Stimulated activated CD4-positive, alpha-beta T cell treated with anti-CD3 and anti-CD28 coated beads, TNF-alpha, amount 100 ng/mL, for 24 hours (primary cell): ENCODE results near the gene EXOC6B.

Source experiments
- DNase-seq, 3 experiments: peaks; one replicate each; pipeline ENCODE4 v3.0.0-alpha.2; 2020; ENCODE audit warnings: low read depth in 3 of 3

EXOC6B gene

GRCh38 chr2:72146347-72147302 is 679.2 kb downstream of the EXOC6B start:
- no peak for DNase-seq

- no peak for DNase-seq
Observed at GRCh38 chr2:72145658-72146329, 680.0 kb downstream of the EXOC6B start.

- DNase-seq, result no peak
Observed at GRCh38 chr2:72145289-72145657, 680.6 kb downstream of the EXOC6B start.

- no peak for DNase-seq
Observed at GRCh38 chr2:72144632-72145288, 681.1 kb downstream of the EXOC6B start.

- DNase-seq, result no peak
Observed at GRCh38 chr2:72144274-72144631, 681.6 kb downstream of the EXOC6B start.

- DNase-seq, result no peak
Observed at GRCh38 chr2:72143441-72144273, 682.2 kb downstream of the EXOC6B start.

GRCh38 chr2:72142570-72143440 is 683.0 kb downstream of the EXOC6B start:
- DNase-seq, result no peak

GRCh38 chr2:72141881-72142451 is 683.9 kb downstream of the EXOC6B start:
- no peak for DNase-seq

GRCh38 chr2:72141032-72141645 is 684.7 kb downstream of the EXOC6B start:
- DNase-seq, result no peak

- no peak for DNase-seq
Observed at GRCh38 chr2:72140621-72140960, 685.2 kb downstream of the EXOC6B start.

GRCh38 chr2:72139874-72140620 is 685.8 kb downstream of the EXOC6B start:
- DNase-seq, result no peak

- DNase-seq, result no peak
Observed at GRCh38 chr2:72139471-72139873, 686.4 kb downstream of the EXOC6B start.

- no peak for DNase-seq
Observed at GRCh38 chr2:72138921-72139381, 686.9 kb downstream of the EXOC6B start.

GRCh38 chr2:72138011-72138881 is 687.6 kb downstream of the EXOC6B start:
- DNase-seq, result no peak

GRCh38 chr2:72137498-72138010 is 688.3 kb downstream of the EXOC6B start:
- DNase-seq, result peak; percentile 22 to 58 (median 55)

- no peak for DNase-seq
Observed at GRCh38 chr2:72136933-72137497, 688.8 kb downstream of the EXOC6B start.

GRCh38 chr2:72136331-72136730 is 689.5 kb downstream of the EXOC6B start:
- DNase-seq, result no peak

- no peak for DNase-seq
Observed at GRCh38 chr2:72135921-72136320, 689.9 kb downstream of the EXOC6B start.
